Prostate gland (tissue), 2 donors: ENCODE measurements around the gene LYRM4. TPM values are rescaled to one million over a fixed set of nuclear protein-coding genes. Genes with fewer than 3 reads are reported as not detected.

Source experiments
- DNase-seq: peaks from one replicate; pipeline ENCODE4 v3.0.0-alpha.2; 2019; ENCODE audit warnings: low spot score
- H3K27ac ChIP-seq, 2 donors: fragments of 200-600 bp; sonication (generic); 2 replicates each; pipeline ENCODE4 v1.5.1; 2017 to 2019
- H3K27me3 ChIP-seq: fragments of 200-600 bp; sonication (generic); replicated peaks from 2 replicates; pipeline ENCODE4 v1.5.1; 2019; ENCODE audit not compliant: insufficient read depth
- H3K36me3 ChIP-seq, 2 donors: fragments of 200-600 bp; sonication (generic); 1 replicate in 1 of 2; 2 replicates in 1 of 2; pipeline versions ENCODE4 v1.5.1 to v1.8.1; 2017 to 2019
- H3K4me1 ChIP-seq: fragments of 200-600 bp; sonication (generic); replicated peaks from 2 replicates; pipeline ENCODE4 v1.5.1; 2019
- H3K4me3 ChIP-seq, 2 donors: fragments of 200-600 bp; sonication (generic); 2 replicates each; pipeline ENCODE4 v1.5.1; 2017 to 2019
- H3K9me3 ChIP-seq: fragments of 200-600 bp; sonication (generic); 2 replicates; pipeline ENCODE4 v1.5.1; 2017
- CTCF ChIP-seq, 4 experiments: fragments of 200-600 bp in 2 of 4; fragments of 450-650 bp in 2 of 4; sonication (generic) in 2 of 4; IDR thresholded peaks; 1 replicate in 3 of 4; 2 replicates in 1 of 4; pipeline ENCODE4 v1.5.1; 2016 to 2019; ENCODE audit warnings: antibody characterized with exemption in 4 of 4, mild to moderate bottlenecking in 2 of 4, moderate library complexity in 2 of 4
- POLR2A ChIP-seq: fragments of 450-650 bp; IDR thresholded peaks from one replicate; pipeline ENCODE4 v1.6.1; 2016; ENCODE audit warnings: antibody characterized with exemption, mild to moderate bottlenecking
- POLR2AphosphoS5 ChIP-seq: sonication (generic); formaldehyde crosslinking; IDR thresholded peaks from one replicate; pipeline ENCODE4 v1.6.1; 2017; ENCODE audit warnings: antibody characterized with exemption
- WGBS: methylation state at CpG from one replicate; pipeline ENCODE4 v1.1.5; 2018; 5-methylcytosine and 5-hydroxymethylcytosine counted together
- intact Hi-C: fragments of 100-400 bp; cut with DNase I; formaldehyde crosslinking; loops from one replicate; pipeline ENCODE4 v1.14.2; 2022
- total RNA-seq, 2 donors: library from RNA; depleted of rRNA; stranded (reverse); fragments of >200 nt; gene quantifications; one replicate each; pipeline ENCODE4 v1.1.0, GENCODE V29; 2016

LYRM4 gene
- total RNA-seq, 2 donors from 2014 or later: 21.4 to 23.7 TPM

GRCh38 chr6:5158180-5158579 is 102.6 kb downstream of the LYRM4 start:
- H3K27me3 ChIP-seq: no peaks in the 10 kb centered on the region
- 10% methylated on average over 3 of the region's 3 CpGs for WGBS
- no peaks in the 10 kb centered on the region for H3K9me3 ChIP-seq
- DNase-seq: no peak
- no peak overlapping the region for H3K4me3 ChIP-seq
- no peak overlapping the region for H3K27ac ChIP-seq
- intact Hi-C loops: no loop called here
- no peaks in the 10 kb centered on the region for H3K4me1 ChIP-seq
- H3K36me3 ChIP-seq: no peaks in the 10 kb centered on the region
- TF ChIP-seq CTCF (IDR thresholded peaks at IDR 0.05) (no peak), POLR2A (no peak), POLR2AphosphoS5 (no peak)

GRCh38 chr6:5157621-5158138 is 103.1 kb downstream of the LYRM4 start:
- H3K9me3 ChIP-seq: no peaks in the 10 kb centered on the region
- no peaks in the 10 kb centered on the region for H3K36me3 ChIP-seq
- no peak overlapping the region for H3K27ac ChIP-seq
- H3K4me3 ChIP-seq: no peak overlapping the region
- no peaks in the 10 kb centered on the region for H3K4me1 ChIP-seq
- 80% methylated on average over 10 of the region's 10 CpGs for WGBS
- TF ChIP-seq POLR2A (no peak), CTCF (IDR thresholded peaks at IDR 0.05) (no peak), POLR2AphosphoS5 (no peak)
- no peak for DNase-seq
- H3K27me3 ChIP-seq: no peaks in the 10 kb centered on the region
- intact Hi-C loops: no loop called here

- TF ChIP-seq CTCF (IDR thresholded peaks at IDR 0.05): no peak
- TF ChIP-seq POLR2AphosphoS5: no peak
- no peak for TF ChIP-seq POLR2A
- Histone ChIP-seq H3K27me3 (no peaks in the 10 kb centered on the region), H3K4me1 (no peaks in the 10 kb centered on the region), H3K9me3 (no peaks in the 10 kb centered on the region), H3K4me3 (no peak overlapping the region), H3K27ac (no peak overlapping the region), H3K36me3 (no peaks in the 10 kb centered on the region)
- intact Hi-C loops: no loop called here
- 84% methylated on average over 5 of the region's 5 CpGs for WGBS
- no peak for DNase-seq
Measured at GRCh38 chr6:5156627-5157026, 104.1 kb downstream of the LYRM4 start.

GRCh38 chr6:5155906-5156305 is 104.8 kb downstream of the LYRM4 start:
- intact Hi-C loops: no loop called here
- Histone ChIP-seq H3K9me3 (no peaks in the 10 kb centered on the region), H3K27me3 (no peaks in the 10 kb centered on the region), H3K36me3 (no peaks in the 10 kb centered on the region), H3K4me1 (no peaks in the 10 kb centered on the region), H3K4me3 (no peak overlapping the region), H3K27ac (no peak overlapping the region)
- no peak for DNase-seq
- 85% methylated on average over 3 of the region's 3 CpGs for WGBS
- no peak for TF ChIP-seq POLR2A

- TF ChIP-seq CTCF (IDR thresholded peaks at IDR 0.05): no peak
- TF ChIP-seq POLR2A: no peak
- TF ChIP-seq POLR2AphosphoS5: no peak
- WGBS: 99% methylated on average over 5 of the region's 5 CpGs
- no peak overlapping the region for H3K4me3 ChIP-seq
- no peaks in the 10 kb centered on the region for H3K27me3 ChIP-seq
- intact Hi-C loops: no loop called here
- no peaks in the 10 kb centered on the region for H3K4me1 ChIP-seq
- H3K9me3 ChIP-seq: no peaks in the 10 kb centered on the region
- no peak for DNase-seq
- H3K27ac ChIP-seq: no peak overlapping the region
- H3K36me3 ChIP-seq: no peaks in the 10 kb centered on the region
Measured at GRCh38 chr6:5153186-5153585, 107.6 kb downstream of the LYRM4 start.
